IMR-90 (cell line): ENCODE measurements around the gene PLA2G2A. TPM values are rescaled to one million over a fixed set of nuclear protein-coding genes. Genes with fewer than 3 reads are reported as not detected.

Experiments used
- ATAC-seq: fragments of 200-7000 bp; cut with Tn5 transposase; 2 replicates; pipeline ENCODE4 v1.9.1; 2020; ENCODE audit warnings: low read depth, mild to moderate bottlenecking, moderate library complexity
- BruUV-seq: library from RNA; stranded (reverse); fragments of 400-500 nt; replicated peaks from 2 replicates; lab custom pipeline; 2021; lab: Mats Ljungman, UMichigan
- CTCF ChIA-PET: fragments of 300-600 bp; formaldehyde crosslinking; extraction: SDS; loops from one replicate; lab custom pipeline; 2021; ENCODE audit warnings: antibody characterized with exemption; lab: Yijun Ruan, JAX
- POLR2A ChIA-PET: fragments of 300-600 bp; sonication (Branson Sonifier 250); formaldehyde crosslinking; loops from one replicate; lab custom pipeline; 2022; ENCODE audit warnings: antibody characterized with exemption; ENCODE audit not compliant: unreplicated experiment; lab: Charles Lee
- DNase-seq: peaks from one replicate; pipeline ENCODE4 v3.0.0; 2013
- H2AFZ ChIP-seq: replicated peaks from 2 replicates; pipeline ENCODE3; 2013; ENCODE audit warnings: low read length, mild to moderate bottlenecking; ENCODE audit not compliant: poor library complexity
- H2AK5ac ChIP-seq: 2 replicates; pipeline ENCODE4 v1.6.1; 2013; ENCODE audit warnings: low read depth, low read length, inconsistent platforms
- H2AK9ac ChIP-seq: replicated peaks from 2 replicates; pipeline ENCODE3; 2013; ENCODE audit warnings: mild to moderate bottlenecking, low read depth, low read length, moderate library complexity; ENCODE audit not compliant: poor library complexity
- H2BK120ac ChIP-seq: 2 replicates; pipeline ENCODE4 v1.6.1; 2013; ENCODE audit warnings: low read depth, low read length, inconsistent platforms
- H2BK15ac ChIP-seq: 3 replicates; pipeline ENCODE4 v1.6.1; 2013; ENCODE audit warnings: low read depth, low read length, inconsistent platforms
- H2BK20ac ChIP-seq: 2 replicates; pipeline ENCODE4 v1.6.1; 2013; ENCODE audit warnings: low read depth, mild to moderate bottlenecking, inconsistent platforms, low read length, moderate library complexity
- H2BK5ac ChIP-seq: 2 replicates; pipeline ENCODE4 v1.6.1; 2013; ENCODE audit warnings: mild to moderate bottlenecking, low read depth, low read length, inconsistent platforms; ENCODE audit not compliant: poor library complexity, severe bottlenecking
- H3K14ac ChIP-seq: replicated peaks from 2 replicates; pipeline ENCODE4 v1.6.1; 2013; ENCODE audit warnings: low read depth, low read length, inconsistent platforms
- H3K18ac ChIP-seq: 2 replicates; pipeline ENCODE4 v1.6.1; 2013; ENCODE audit warnings: low read depth, low read length, control low read depth
- H3K23ac ChIP-seq: 2 replicates; pipeline ENCODE4 v1.6.1; 2013; ENCODE audit warnings: low read depth, low read length, inconsistent platforms
- H3K27ac ChIP-seq: 2 replicates; pipeline ENCODE4 v1.5.1; 2013; ENCODE audit warnings: mild to moderate bottlenecking, control low read depth, low read length; ENCODE audit not compliant: insufficient read depth
- H3K27me3 ChIP-seq: 2 replicates; pipeline ENCODE4 v1.6.1; 2013; ENCODE audit warnings: low read length; ENCODE audit not compliant: control insufficient read depth, insufficient read depth
- H3K36me3 ChIP-seq: 2 replicates; pipeline ENCODE4 v1.6.1; 2013; ENCODE audit warnings: low read length, mixed read lengths; ENCODE audit not compliant: control insufficient read depth, insufficient read depth
- H3K4ac ChIP-seq: 2 replicates; pipeline ENCODE4 v1.6.1; 2013; ENCODE audit warnings: low read depth, low read length, inconsistent platforms
- H3K4me1 ChIP-seq: 2 replicates; pipeline ENCODE4 v1.6.1; 2013; ENCODE audit warnings: low read length, mixed read lengths; ENCODE audit not compliant: control insufficient read depth, insufficient read depth
- H3K4me2 ChIP-seq: 2 replicates; pipeline ENCODE4 v1.6.1; 2013; ENCODE audit warnings: low read depth, mild to moderate bottlenecking, control low read depth, low read length, moderate library complexity
- H3K4me3 ChIP-seq: 2 replicates; pipeline ENCODE4 v1.5.1; 2013; ENCODE audit warnings: low read depth, mild to moderate bottlenecking, control low read depth, low read length, moderate library complexity; ENCODE audit not compliant: insufficient read depth
- H3K56ac ChIP-seq: 2 replicates; pipeline ENCODE4 v1.6.1; 2013; ENCODE audit warnings: low read length, inconsistent platforms; ENCODE audit not compliant: insufficient read depth; ENCODE audit errors: extremely low read depth
- H3K79me1 ChIP-seq, 2 experiments: 2 replicates each; pipeline ENCODE4 v1.6.1; 2013; ENCODE audit warnings: low read length in 2 of 2, inconsistent platforms in 1 of 2, low read depth in 1 of 2
- H3K9ac ChIP-seq: 2 replicates; pipeline ENCODE4 v1.6.1; 2013; ENCODE audit warnings: low read depth, low read length, control low read depth
- H3K9me1 ChIP-seq: 2 replicates; pipeline ENCODE4 v1.6.1; 2013; ENCODE audit warnings: low read length, inconsistent platforms; ENCODE audit not compliant: insufficient read depth
- H3K9me3 ChIP-seq: 2 replicates; pipeline ENCODE4 v1.6.1; 2013; ENCODE audit warnings: low read length; ENCODE audit not compliant: control insufficient read depth, insufficient read depth
- H4K20me1 ChIP-seq: 2 replicates; pipeline ENCODE4 v1.6.1; 2013; ENCODE audit warnings: low read length, inconsistent platforms; ENCODE audit not compliant: insufficient read depth
- H4K5ac ChIP-seq: 2 replicates; pipeline ENCODE4 v1.6.1; 2013; ENCODE audit warnings: mild to moderate bottlenecking, low read depth, low read length, control low read depth
- H4K8ac ChIP-seq, 2 experiments: 2 replicates each; pipeline ENCODE4 v1.6.1; 2013; ENCODE audit warnings: low read depth in 2 of 2, low read length in 2 of 2, control low read depth in 1 of 2, inconsistent platforms in 1 of 2
- H4K91ac ChIP-seq: 2 replicates; pipeline ENCODE4 v1.6.1; 2013; ENCODE audit warnings: low read depth, low read length, inconsistent platforms; ENCODE audit not compliant: insufficient read depth
- BHLHE40 ChIP-seq: fragments of 150-350 bp; IDR thresholded peaks from 2 replicates; pipeline ENCODE4 v1.6.1; 2016; ENCODE audit warnings: mild to moderate bottlenecking, low read depth, low read length
- CEBPB ChIP-seq: IDR thresholded peaks from 2 replicates; pipeline ENCODE4 v1.6.1; 2012; ENCODE audit warnings: low read depth, low read length, improper control_type of control experiment
- CHD1 ChIP-seq: IDR thresholded peaks from 2 replicates; pipeline ENCODE4 v1.6.1; 2012; ENCODE audit warnings: low read depth, low read length, improper control_type of control experiment
- ELK1 ChIP-seq: fragments of 150-350 bp; IDR thresholded peaks from 2 replicates; pipeline ENCODE4 v1.6.1; 2016; ENCODE audit warnings: low read depth, mild to moderate bottlenecking, low read length, moderate library complexity, borderline replicate concordance
- FOS ChIP-seq: fragments of 150-350 bp; IDR thresholded peaks from 2 replicates; pipeline ENCODE4 v1.6.1; 2016; ENCODE audit warnings: low read depth, low read length
- MAFK ChIP-seq: IDR thresholded peaks from 2 replicates; pipeline ENCODE4 v1.6.1; 2012; ENCODE audit warnings: low read depth, low read length, improper control_type of control experiment
- MAZ ChIP-seq: IDR thresholded peaks from 2 replicates; pipeline ENCODE4 v1.6.1; 2012; ENCODE audit warnings: low read depth, mild to moderate bottlenecking, low read length, improper control_type of control experiment, moderate library complexity, borderline replicate concordance
- MXI1 ChIP-seq: IDR thresholded peaks from 2 replicates; pipeline ENCODE4 v1.6.1; 2012; ENCODE audit warnings: low read depth, mild to moderate bottlenecking, low read length, moderate library complexity, borderline replicate concordance
- NFE2L2 ChIP-seq: fragments of 150-350 bp; IDR thresholded peaks from 2 replicates; pipeline ENCODE4 v1.6.1; 2016; ENCODE audit warnings: low read depth, mild to moderate bottlenecking, low read length
- POLR2A ChIP-seq: IDR thresholded peaks from 2 replicates; pipeline ENCODE4 v1.6.1; 2012; ENCODE audit warnings: mild to moderate bottlenecking, low read depth, low read length
- RAD21 ChIP-seq: IDR thresholded peaks from 2 replicates; pipeline ENCODE4 v1.6.1; 2012; ENCODE audit warnings: low read length, improper control_type of control experiment
- RCOR1 ChIP-seq: IDR thresholded peaks from 2 replicates; pipeline ENCODE4 v1.6.1; 2012; ENCODE audit warnings: mild to moderate bottlenecking, low read length, improper control_type of control experiment; ENCODE audit not compliant: insufficient replicate concordance
- RFX5 ChIP-seq: IDR thresholded peaks from 2 replicates; pipeline ENCODE4 v1.8.0; 2012; ENCODE audit warnings: low read depth, mild to moderate bottlenecking, low read length, moderate library complexity
- SMC3 ChIP-seq: fragments of 150-350 bp; IDR thresholded peaks from 2 replicates; pipeline ENCODE4 v1.6.1; 2016; ENCODE audit warnings: low read depth, mild to moderate bottlenecking, antibody characterized with exemption, low read length, moderate library complexity
- WGBS, 2 experiments: methylation state at CpG; one replicate each; pipeline versions ENCODE4 v1.1.5 to v1.1.7; 2013; ENCODE audit warnings: missing lambda C conversion rate in 2 of 2; ENCODE audit not compliant: insufficient read length in 1 of 2; ENCODE audit errors: extremely low coverage in 2 of 2; 5-methylcytosine and 5-hydroxymethylcytosine counted together
- dilution Hi-C: fragments of 300-500 bp; cut with HindIII; formaldehyde crosslinking; loops from one replicate; pipeline ENCODE4 v1.14.3; 2018; ENCODE audit warnings: low sequenced_read_pairs; ENCODE audit not compliant: unreplicated experiment
- in situ Hi-C: fragments of 300-500 bp; cut with MboI; formaldehyde crosslinking; loops from 3 replicates; pipeline ENCODE4 v1.14.3; 2019; ENCODE audit warnings: low sequenced_read_pairs, inconsistent platforms, mixed read lengths
- intact Hi-C: fragments of 100-400 bp; cut with micrococcal nuclease; formaldehyde crosslinking; loops from 2 replicates; pipeline ENCODE4 v1.10.0; 2022
- polyA plus RNA-seq, 3 experiments: library from polyadenylated mRNA; depleted of rRNA; stranded (reverse); fragments of >200 nt; gene quantifications; 2 replicates each; pipeline ENCODE4 v1.2.3, GENCODE V29; 2012; ENCODE audit warnings: low replicate concordance in 1 of 3
- total RNA-seq: library from RNA; depleted of rRNA; stranded (reverse); fragments of >200 nt; gene quantifications from 2 replicates; pipeline ENCODE4 v1.2.3, GENCODE V29; 2012
- TF ChIP-seq, protein P1 (sequence below): fragments of 150-350 bp; IDR thresholded peaks from 2 replicates; pipeline ENCODE4 v1.6.1; 2017; ENCODE audit warnings: mild to moderate bottlenecking, antibody characterized with exemption, low read length, low read depth
- TF ChIP-seq, protein P2 (sequence below): conservative IDR thresholded peaks from 2 replicates; pipeline ENCODE4 v1.5.1; 2012; ENCODE audit warnings: mild to moderate bottlenecking, low read depth, low read length, improper control_type of control experiment

Gene PLA2G2A
- total and polyA plus RNA-seq, 2 of the 4 experiments (the other 2 are of a cell fraction), result not detected

DNA sequence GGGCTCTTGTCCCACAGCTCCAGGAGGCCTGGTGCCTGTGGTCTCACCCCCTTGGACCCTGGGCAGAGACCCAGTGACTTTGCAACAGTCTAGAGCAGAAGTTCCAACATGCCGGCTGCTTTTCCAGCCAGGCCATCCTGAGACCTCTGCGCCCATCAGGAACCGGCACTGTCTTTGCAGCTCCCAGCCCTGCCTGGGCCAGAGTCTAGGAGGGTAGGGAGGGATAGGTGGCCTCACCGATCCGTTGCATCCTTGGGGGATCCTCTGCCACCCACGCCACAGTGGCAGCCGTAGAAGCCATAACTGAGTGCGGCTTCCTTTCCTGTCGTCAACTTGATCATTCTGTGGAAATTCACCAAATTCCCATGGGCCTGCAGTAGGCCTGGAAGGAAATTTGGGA is 1.3 kb downstream of the PLA2G2A start:
- intact Hi-C loops (no loop called here), dilution Hi-C loops (no loop called here), in situ Hi-C loops (no loop called here)
- H3K23ac ChIP-seq, result no peak overlapping the region
- ChIA-PET CTCF (interaction anchor here (0.6 kb wide), 1 partner anchor 14 kb away, joined by 4 read pairs; no protein-coding TSS in a partner anchor), POLR2A (no interaction called here)
- no peaks in the 10 kb centered on the region for H3K9me1 ChIP-seq
- H3K79me1 ChIP-seq, result no peaks in the 10 kb centered on the region
- no peaks in the 10 kb centered on the region for H3K9me3 ChIP-seq
- WGBS, 2 experiments, result 100% methylated on average over 1 of the region's 9 CpGs; no CpG with 5 or more reads in 1 of the 2 experiments
- H3K56ac ChIP-seq, result no peak overlapping the region
- TF ChIP-seq RAD21 (no peak), MXI1 (no peak), NFE2L2 (no peak), FOS (no peak), MAZ (no peak), SMC3 (no peak), POLR2A (no peak), BHLHE40 (no peak), ELK1 (no peak), MAFK (no peak), CEBPB (no peak), RCOR1 (no peak), RFX5 (no peak), CHD1 (no peak)
- TF ChIP-seq, protein P1, sequence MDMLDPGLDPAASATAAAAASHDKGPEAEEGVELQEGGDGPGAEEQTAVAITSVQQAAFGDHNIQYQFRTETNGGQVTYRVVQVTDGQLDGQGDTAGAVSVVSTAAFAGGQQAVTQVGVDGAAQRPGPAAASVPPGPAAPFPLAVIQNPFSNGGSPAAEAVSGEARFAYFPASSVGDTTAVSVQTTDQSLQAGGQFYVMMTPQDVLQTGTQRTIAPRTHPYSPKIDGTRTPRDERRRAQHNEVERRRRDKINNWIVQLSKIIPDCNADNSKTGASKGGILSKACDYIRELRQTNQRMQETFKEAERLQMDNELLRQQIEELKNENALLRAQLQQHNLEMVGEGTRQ, result no peak
- TF ChIP-seq, protein P2, sequence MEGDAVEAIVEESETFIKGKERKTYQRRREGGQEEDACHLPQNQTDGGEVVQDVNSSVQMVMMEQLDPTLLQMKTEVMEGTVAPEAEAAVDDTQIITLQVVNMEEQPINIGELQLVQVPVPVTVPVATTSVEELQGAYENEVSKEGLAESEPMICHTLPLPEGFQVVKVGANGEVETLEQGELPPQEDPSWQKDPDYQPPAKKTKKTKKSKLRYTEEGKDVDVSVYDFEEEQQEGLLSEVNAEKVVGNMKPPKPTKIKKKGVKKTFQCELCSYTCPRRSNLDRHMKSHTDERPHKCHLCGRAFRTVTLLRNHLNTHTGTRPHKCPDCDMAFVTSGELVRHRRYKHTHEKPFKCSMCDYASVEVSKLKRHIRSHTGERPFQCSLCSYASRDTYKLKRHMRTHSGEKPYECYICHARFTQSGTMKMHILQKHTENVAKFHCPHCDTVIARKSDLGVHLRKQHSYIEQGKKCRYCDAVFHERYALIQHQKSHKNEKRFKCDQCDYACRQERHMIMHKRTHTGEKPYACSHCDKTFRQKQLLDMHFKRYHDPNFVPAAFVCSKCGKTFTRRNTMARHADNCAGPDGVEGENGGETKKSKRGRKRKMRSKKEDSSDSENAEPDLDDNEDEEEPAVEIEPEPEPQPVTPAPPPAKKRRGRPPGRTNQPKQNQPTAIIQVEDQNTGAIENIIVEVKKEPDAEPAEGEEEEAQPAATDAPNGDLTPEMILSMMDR, result no peak
- H2BK20ac ChIP-seq, result no peak overlapping the region
- H3K4ac ChIP-seq, result no peak overlapping the region
- no peak overlapping the region for H2AK9ac ChIP-seq
- H2AK5ac ChIP-seq, result no peak overlapping the region
- H3K36me3 ChIP-seq, result no peaks in the 10 kb centered on the region
- H2BK120ac ChIP-seq, result no peak overlapping the region
- BruUV-seq, result no TSS peak
- no peak overlapping the region for H4K8ac ChIP-seq
- H2BK15ac ChIP-seq, result no peak overlapping the region
- no peak for DNase-seq
- no peak overlapping the region for H3K4me3 ChIP-seq
- no peak overlapping the region for H2BK5ac ChIP-seq
- no peak overlapping the region for H3K9ac ChIP-seq
- ATAC-seq, result no peak
- H2AFZ ChIP-seq, result no peak overlapping the region
- H3K14ac ChIP-seq, result no peak overlapping the region
- H4K20me1 ChIP-seq, result no peaks in the 10 kb centered on the region
- peaks cover 38% of the 10 kb centered on the region for H3K27me3 ChIP-seq
- H3K4me2 ChIP-seq, result no peak overlapping the region
- H4K5ac ChIP-seq, result no peak overlapping the region
- no peak overlapping the region for H4K91ac ChIP-seq
- no peak overlapping the region for H3K27ac ChIP-seq
- no peaks in the 10 kb centered on the region for H3K4me1 ChIP-seq
- no peak overlapping the region for H3K18ac ChIP-seq
